Hypothalamus (tissue), 51 donors: ENCODE results near the gene C14orf132.
"Not testable (repeated sequence)": the region's sequence is repeated elsewhere in the genome, so short reads cannot be mapped to it uniquely, and the experiment has no call there.

Experiments used
- DNase-seq, 51 donors: peaks; one replicate each; lab custom pipeline; 2025; lab: John Stamatoyannopoulos, UW

Gene C14orf132

DNA sequence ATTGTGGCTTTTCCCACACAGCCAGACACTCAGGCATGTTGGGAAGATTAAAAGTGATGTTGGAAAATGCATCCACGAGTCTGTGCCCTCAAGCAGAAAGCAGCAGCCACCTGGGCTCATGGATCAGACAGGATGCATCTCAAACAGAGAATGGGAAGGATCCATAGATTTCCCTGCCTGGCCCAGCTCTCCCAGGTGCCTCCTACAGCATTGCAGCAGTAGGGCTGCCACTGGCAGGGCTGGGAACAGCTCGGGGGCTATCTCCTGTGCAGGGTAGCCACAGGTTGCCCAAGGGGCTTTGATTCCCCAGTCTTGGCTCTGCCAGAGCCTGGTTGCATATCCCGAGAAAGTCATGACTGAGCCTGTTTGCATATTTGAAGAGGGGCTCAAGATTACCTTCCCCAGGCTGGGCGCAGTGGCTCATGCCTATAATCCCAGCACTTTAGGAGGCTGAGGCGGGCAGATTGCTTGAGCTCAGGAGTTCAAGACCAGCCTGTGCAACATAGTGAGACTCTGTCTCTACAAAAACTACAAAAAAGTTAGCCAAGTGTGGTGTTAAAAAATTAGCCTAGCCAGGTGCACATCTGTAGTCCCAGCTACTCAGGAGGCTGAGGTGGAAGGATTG lies 19.5 kb downstream of the C14orf132 start:
- no peak for DNase-seq

DNA sequence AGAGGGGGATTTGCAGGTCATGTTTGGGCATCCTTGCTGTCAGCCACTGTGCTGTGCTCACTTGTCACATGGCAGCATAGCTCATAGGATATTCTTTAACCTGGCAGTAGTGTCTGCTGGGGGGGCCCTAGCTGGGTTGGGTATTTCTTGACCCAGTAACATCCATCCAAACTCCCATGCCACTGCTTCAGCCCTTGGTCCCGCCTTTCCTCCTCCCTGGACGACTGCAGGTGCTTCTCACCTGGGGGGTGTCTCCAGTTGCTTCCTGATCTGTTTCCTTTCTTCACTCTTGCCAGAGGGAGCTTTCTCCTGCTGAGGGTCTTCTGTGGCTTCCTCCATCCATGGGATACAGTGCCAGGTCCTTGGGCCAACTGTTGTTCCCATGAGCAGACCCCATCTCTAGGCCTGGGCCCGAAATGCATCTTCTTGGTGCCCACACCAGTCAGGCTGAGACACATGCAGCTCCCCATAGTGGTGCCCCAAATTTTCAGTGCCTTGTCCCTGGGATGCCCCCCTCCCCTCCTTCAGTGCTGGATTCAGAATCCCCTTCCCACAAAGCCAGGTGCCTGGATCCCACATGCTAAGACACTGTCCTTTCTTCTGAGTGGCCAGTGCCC lies 20.5 kb downstream of the C14orf132 start:
- DNase-seq = no peak

- DNase-seq = no peak
These were observed 21.2 kb downstream of the C14orf132 start for GRCh38 chr14:96060186-96060933.

GRCh38 chr14:96062010-96062409 lies 22.8 kb downstream of the C14orf132 start:
- DNase-seq = no peak

GRCh38 chr14:96062506-96062905 lies 23.3 kb downstream of the C14orf132 start:
- no peak for DNase-seq

DNA sequence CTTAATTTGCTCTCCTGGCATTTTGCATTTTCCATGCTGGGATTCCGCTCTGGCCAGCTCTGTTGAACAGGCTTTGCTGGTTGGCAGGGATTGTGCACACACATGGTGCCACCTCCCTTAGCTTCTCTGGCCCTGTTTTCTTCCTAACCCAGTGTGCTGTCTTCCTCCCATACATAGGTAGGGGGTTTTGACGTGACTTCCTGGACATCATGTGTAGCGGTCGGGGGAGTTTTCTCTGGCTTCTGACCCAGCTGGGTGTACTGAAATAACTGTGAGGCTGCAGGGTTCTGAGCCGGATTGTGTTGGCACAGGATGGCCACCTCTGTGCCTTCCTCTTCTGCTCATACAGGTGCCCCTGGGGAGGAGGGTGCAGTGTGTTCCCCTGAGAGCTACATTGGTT lies 25.7 kb downstream of the C14orf132 start:
- no peak for DNase-seq

GRCh38 chr14:96065661-96066459 lies 26.7 kb downstream of the C14orf132 start:
- peak in 7 of 51 donors; percentile 9 to 66 (median 36) for DNase-seq

DNA sequence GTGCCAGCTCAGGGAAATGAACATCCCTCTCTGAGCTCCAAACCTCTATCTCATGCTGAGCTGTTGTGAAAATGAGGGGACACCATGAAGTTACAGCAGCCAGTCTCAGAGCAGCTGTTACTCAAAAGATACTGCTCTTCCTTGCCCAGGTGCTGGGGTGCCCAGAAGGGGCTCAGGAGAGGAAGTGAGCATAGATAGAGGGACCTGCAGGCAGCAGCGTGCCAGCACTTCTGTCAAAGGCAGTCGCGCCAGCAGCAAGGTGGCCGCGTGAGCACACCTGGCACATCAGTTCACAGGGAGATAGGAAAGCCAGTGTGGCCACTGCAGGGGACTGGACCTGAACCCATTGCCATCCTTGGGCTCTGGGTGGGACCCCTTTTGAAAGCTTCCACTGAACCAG lies 27.8 kb downstream of the C14orf132 start:
- DNase-seq = no peak

- no peak for DNase-seq
These were observed 29.1 kb downstream of the C14orf132 start for GRCh38 chr14:96067985-96068930.

GRCh38 chr14:96069421-96069820 lies 30.3 kb downstream of the C14orf132 start:
- no peak for DNase-seq

GRCh38 chr14:96071561-96071960 lies 32.4 kb downstream of the C14orf132 start:
- DNase-seq = no peak

DNA sequence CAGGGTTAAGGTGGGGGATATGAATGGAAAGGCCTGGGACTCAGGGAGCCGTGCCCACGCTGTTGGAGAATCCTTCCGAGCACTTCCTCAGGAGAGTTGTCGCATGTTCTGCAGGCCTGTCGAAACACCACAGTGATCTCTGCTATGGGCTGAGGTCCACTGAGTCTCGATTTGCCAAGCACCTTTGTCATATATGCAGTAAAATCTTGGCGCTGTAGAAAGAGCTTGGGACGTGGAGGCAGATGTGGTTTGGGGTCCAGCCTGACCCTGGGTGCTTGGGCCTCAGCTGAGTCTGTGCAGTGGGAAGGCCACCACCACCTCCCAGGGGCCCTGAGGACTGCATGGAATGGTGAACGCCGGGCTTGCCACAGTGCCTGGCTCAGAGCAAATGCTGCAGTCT lies 32.9 kb downstream of the C14orf132 start:
- DNase-seq = no peak

DNA sequence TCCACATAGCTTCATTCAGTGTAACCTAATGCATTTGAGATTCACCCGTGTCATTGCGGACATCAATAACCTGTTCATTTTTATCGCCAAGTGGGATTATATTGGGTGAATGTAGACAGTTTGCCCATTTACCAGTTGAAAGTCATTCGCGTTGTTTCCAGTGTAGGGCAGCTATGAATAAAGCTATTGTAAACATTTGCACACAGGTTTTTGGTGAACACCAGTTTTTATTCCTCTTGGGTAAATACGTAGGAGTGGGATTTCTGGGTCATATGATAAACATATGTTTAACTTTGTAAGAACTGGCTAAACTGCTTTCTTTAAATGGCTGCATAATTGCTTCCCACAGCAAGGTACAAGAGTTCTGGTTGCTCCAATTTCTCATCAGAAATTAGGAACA lies 33.6 kb downstream of the C14orf132 start:
- DNase-seq = no peak

DNA sequence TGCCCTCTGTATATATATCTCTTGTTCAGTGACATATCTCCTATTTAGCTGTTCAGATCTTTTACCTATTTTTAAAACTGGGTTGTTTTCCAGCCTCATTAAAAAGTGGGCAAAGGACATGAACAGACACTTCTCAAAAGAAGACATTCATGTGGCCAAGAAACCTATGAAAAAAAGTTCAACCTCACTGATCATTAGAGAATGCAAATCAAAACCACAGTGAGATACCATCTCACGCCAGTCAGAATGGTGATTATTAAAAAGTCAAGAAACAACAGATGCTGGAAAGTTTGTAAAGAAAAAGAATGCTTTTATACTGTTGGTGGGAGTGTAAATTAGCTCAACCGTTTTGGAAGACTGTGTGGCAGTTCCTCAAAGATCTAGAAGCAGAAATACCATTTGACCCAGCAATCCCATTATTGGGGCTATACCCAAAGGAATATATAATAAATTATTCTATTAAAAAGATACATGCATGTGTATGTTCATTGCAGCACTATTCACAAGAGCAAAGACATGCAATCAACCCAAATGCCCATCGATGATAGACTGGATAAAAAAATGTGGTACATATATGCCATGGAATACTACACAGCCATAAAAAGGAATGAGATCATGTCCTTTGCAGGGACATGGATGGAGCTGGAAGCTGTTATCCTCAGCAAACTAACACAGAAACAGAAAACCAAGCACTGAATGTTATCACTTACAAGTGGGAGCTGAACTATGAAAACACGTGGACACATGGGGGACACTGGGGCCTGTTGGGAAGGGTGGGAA lies 34.3 kb downstream of the C14orf132 start:
- not testable (repeated sequence) for DNase-seq

GRCh38 chr14:96077983-96078624 lies 38.9 kb downstream of the C14orf132 start:
- peak in 6 of 51 donors; percentile 12 to 60 (median 22) for DNase-seq

DNA sequence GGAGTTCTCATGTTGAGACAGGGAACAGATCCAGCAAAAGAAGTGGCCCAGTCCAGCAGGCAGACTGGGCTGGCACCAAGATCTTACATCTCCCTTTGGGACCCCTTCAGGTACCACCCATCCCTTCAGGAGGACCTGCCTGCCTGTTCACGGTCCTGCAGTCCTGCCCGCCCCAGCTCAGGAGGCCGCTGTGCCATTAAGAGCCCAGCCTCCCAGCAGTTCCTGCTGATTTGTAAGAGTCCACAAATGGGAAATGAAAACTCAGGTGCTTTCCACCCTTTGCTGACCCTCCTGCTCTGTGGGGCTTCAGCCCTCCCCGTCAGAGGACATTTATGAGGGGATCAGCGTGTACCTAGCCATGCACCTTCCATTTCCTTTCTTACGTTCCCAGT lies 39.5 kb downstream of the C14orf132 start:
- DNase-seq = no peak

GRCh38 chr14:96079066-96079465 lies 39.9 kb downstream of the C14orf132 start:
- DNase-seq = no peak

DNA sequence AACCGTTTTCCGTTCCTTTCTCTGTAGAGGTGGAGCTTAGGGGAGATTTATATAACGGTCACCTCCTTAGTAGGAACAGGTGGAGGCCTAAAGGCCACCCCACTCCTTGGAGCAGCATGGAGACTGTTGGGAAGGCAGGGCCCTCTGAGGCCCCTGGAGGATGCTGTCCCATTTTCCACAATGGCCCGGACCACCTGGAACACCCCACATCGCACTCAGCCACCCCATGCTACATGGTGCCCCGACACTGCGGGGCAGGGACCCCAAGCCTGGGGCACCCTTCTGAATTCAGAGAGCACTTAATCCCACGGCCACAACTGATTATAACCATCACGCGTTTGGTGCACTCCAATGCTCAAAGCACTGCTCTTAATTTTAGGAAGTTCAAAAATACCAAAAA lies 41.4 kb downstream of the C14orf132 start:
- no peak for DNase-seq

DNA sequence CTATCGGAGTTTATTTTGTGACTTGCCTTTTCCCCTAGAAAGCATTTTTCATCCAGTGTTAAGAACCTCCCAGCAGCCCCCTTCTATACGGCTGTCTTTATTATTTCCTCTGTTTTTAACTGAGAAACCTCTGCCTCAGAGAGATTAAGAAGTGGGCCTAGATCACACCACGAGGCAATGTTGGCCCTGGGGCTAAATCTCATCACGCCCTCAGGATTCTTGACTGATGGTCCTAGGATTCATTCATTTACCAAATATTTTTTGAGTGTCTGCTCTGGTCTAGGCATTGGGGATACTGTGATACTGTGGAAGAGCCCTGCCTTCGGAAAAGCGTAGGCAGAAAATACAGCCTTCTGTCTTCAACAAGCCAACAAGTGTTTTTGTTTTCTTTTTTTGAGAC lies 42.1 kb downstream of the C14orf132 start:
- no peak for DNase-seq
